ENCODE data around the gene PPP1R12C.

Gene PPP1R12C

GRCh38 chr19:55080968-55081769 lies 36.3 kb downstream of the PPP1R12C start:
- peak; percentile 87 for DNase-seq (ENCODE audit: low read depth)
- no peak for TF ChIP-seq MYC (IDR thresholded peaks at IDR 0.05; ENCODE audit: low read depth, low read length)
- TF ChIP-seq, protein P1, sequence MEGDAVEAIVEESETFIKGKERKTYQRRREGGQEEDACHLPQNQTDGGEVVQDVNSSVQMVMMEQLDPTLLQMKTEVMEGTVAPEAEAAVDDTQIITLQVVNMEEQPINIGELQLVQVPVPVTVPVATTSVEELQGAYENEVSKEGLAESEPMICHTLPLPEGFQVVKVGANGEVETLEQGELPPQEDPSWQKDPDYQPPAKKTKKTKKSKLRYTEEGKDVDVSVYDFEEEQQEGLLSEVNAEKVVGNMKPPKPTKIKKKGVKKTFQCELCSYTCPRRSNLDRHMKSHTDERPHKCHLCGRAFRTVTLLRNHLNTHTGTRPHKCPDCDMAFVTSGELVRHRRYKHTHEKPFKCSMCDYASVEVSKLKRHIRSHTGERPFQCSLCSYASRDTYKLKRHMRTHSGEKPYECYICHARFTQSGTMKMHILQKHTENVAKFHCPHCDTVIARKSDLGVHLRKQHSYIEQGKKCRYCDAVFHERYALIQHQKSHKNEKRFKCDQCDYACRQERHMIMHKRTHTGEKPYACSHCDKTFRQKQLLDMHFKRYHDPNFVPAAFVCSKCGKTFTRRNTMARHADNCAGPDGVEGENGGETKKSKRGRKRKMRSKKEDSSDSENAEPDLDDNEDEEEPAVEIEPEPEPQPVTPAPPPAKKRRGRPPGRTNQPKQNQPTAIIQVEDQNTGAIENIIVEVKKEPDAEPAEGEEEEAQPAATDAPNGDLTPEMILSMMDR (IDR thresholded peaks at IDR 0.05; ENCODE audit: low read depth, low read length), result no peak
- TF ChIP-seq MAX (IDR thresholded peaks at IDR 0.05; ENCODE audit: low read depth, low read length), result 0 out of 2 replicates have a peak, but pooled peaks have one; percentile 1
- peak; percentile 54 for TF ChIP-seq POLR2A (IDR thresholded peaks at IDR 0.05; ENCODE audit: extremely low read depth, insufficient read length)
- H3K4me3 ChIP-seq (ENCODE audit: low read depth, low read length), result peak overlapping the region; percentile 64

DNA sequence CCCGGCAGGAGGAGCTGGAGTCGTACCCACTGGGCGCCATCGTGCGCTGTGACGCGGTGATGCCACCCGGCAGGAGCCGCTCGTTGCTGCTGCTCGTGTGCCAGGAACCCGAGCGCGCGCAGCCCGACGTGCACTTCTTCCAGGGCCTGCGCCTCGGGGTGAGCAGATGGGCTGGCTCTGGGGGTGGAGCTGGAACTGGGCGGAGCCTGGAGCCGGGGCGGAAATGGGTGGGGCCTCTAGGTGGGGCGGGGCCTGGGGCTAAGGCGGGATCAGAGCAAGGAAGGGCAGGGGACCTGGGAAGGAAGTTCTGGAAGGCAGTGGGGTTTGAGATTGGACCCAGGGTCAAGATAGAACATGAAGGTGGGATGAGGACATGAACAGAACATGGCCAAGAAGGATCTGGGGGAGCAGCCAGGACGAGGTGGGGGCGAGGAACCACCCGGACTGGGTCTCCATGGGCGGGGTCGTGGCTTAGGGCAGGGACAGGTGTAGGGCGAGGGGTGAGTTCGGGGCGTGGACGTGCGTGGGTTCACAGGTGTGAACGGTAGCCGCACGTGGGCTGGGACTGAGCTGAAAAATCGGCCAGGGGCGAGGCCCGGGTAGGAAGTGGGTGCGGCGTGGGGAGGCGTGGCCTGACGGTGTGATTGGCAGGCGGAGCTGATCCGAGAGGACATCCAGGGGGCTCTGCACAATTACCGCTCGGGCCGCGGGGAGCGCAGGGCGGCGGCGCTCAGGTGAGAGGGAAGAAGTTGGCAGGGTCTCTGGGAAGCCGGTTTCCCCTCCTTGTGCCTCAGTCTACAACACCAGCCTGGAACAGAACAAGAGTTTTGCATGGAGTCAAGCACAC lies 37.1 kb downstream of the PPP1R12C start:
- peak; percentile 82 for TF ChIP-seq MAX (IDR thresholded peaks at IDR 0.05; ENCODE audit: low read depth, low read length)
- TF ChIP-seq, protein P1 (IDR thresholded peaks at IDR 0.05; ENCODE audit: low read depth, low read length), result no peak
- no peak for TF ChIP-seq MYC (IDR thresholded peaks at IDR 0.05; ENCODE audit: low read depth, low read length)
- TF ChIP-seq POLR2A (IDR thresholded peaks at IDR 0.05; ENCODE audit: extremely low read depth, insufficient read length), result peak; percentile 30
- H3K4me3 ChIP-seq (ENCODE audit: low read depth, low read length), result peak overlapping the region; percentile 64

DNA sequence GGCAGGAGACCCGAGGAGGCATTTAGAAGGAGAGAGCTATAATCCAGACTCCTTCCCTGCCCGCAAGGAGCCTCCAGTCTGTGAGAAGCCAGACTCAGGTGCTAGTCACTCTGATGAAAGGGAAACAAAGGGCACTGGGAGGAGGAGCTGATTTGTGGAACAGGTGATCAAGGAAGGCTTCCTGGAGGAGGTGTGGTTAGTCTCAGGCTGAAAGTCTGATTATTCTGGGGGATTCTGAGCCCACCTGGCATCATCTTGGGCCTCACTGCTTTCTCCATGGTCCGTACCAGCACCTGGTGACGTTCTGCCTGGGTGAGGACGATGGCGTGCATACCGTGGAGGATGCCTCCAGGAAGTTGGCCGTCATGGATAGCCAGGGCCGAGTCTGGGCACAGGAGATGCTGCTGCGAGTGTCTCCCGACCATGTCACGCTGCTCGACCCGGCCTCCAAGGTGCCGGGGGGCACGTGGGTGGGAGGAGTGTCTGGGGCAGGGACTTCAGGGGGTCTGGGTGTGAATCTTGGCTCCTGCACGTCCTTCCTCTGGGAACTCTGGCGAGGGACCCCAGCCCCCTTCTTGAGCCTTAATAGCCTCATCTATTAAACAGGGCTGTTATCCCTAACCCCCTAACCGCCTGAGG lies 37.9 kb downstream of the PPP1R12C start:
- TF ChIP-seq MAX (IDR thresholded peaks at IDR 0.05; ENCODE audit: low read depth, low read length), result no peak
- no peak for TF ChIP-seq POLR2A (IDR thresholded peaks at IDR 0.05; ENCODE audit: extremely low read depth, insufficient read length)
- TF ChIP-seq MYC (IDR thresholded peaks at IDR 0.05; ENCODE audit: low read depth, low read length), result no peak
- TF ChIP-seq, protein P1 (IDR thresholded peaks at IDR 0.05; ENCODE audit: low read depth, low read length), result no peak
- no peak overlapping the region for H3K4me3 ChIP-seq (ENCODE audit: low read depth, low read length)
- no peak for DNase-seq (ENCODE audit: low read depth)

More for the DNA sequence above, 37.1 kb downstream of the PPP1R12C start:
- peak; percentile 81 for DNase-seq (ENCODE audit: low read depth)

DNA sequence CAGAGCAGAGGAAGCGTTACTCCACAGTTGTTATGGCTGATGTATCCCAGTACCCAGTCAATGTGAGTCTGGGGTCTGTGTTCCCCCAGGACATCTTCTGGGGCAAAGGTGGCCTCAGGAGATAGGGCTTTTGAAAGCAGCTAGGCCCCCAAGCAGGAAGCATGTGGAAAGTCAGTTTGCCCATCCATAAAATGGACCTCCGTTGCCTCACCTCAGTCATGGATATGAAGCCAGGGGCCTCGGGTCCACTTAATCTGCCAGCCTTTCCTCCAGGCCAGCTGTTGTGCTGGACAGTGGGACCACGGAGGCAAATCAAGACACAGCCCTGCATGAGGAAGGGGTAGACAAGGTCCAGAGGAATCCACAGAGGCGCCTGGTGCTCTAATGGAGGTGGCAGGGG lies 38.4 kb downstream of the PPP1R12C start:
- no peak for DNase-seq (ENCODE audit: low read depth)

More for the DNA sequence above, 38.4 kb downstream of the PPP1R12C start:
- no peak for TF ChIP-seq POLR2A (IDR thresholded peaks at IDR 0.05; ENCODE audit: extremely low read depth, insufficient read length)
- TF ChIP-seq MYC (IDR thresholded peaks at IDR 0.05; ENCODE audit: low read depth, low read length), result no peak
- TF ChIP-seq, protein P1 (IDR thresholded peaks at IDR 0.05; ENCODE audit: low read depth, low read length), result no peak
- TF ChIP-seq MAX (IDR thresholded peaks at IDR 0.05; ENCODE audit: low read depth, low read length), result no peak
- H3K4me3 ChIP-seq (ENCODE audit: low read depth, low read length), result no peak overlapping the region

All from NB4 (cell line).